Renal cortex interstitium (tissue), 15 donors: ENCODE measurements around the gene DHRSX. TPM values are rescaled to one million over a fixed set of nuclear protein-coding genes. Genes with fewer than 3 reads are reported as not detected.
"Not testable (repeated sequence)": the region's sequence is repeated elsewhere in the genome, so short reads cannot be mapped to it uniquely, and the experiment has no call there.

ENCODE experiments used
- DNase-seq, 11 donors: peaks; one replicate each; pipeline ENCODE4 v3.0.0-alpha.2; 2013; ENCODE audit warnings: low read depth in 9 of 11, low spot score in 4 of 11; ENCODE audit errors: extremely low read depth in 1 of 11
- long read RNA-seq, 16 experiments: transcript quantifications; one replicate each; lab custom pipeline, GENCODE V29; 2026
- polyA plus RNA-seq, 3 donors: library from polyadenylated mRNA; unstranded; fragments of 120-200 nt; gene quantifications; one replicate each; pipeline ENCODE4 v1.2.1, GENCODE V29; 2013; ENCODE audit not compliant: insufficient read length in 3 of 3

DHRSX gene
- 10 to 100 TPM; 30.6 to 31.7 (median 31.2) TPM for polyA plus RNA-seq
- long read RNA-seq, donor 1, transcript DHRSX-201 (7 exons, 2,571 nt) = major isoform, 6 of 98 reads
- long read RNA-seq, donor 1, partial matches to known transcripts = 22 of 98 reads
- long read RNA-seq, donor 1, other reads (novel, unspliced or antisense) = 70 of 98 reads
- long read RNA-seq, donor 2, transcript DHRSX-201 (7 exons, 2,571 nt) = major isoform, 14 of 34 reads
- long read RNA-seq, donor 2, partial matches to known transcripts = 20 of 34 reads
- long read RNA-seq, donor 2, other reads (novel, unspliced or antisense) = 0 of 34 reads
- long read RNA-seq, donor 3, transcript DHRSX-201 (7 exons, 2,571 nt) = major isoform, 12 of 37 reads
- long read RNA-seq, donor 3, partial matches to known transcripts = 18 of 37 reads
- long read RNA-seq, donor 3, other reads (novel, unspliced or antisense) = 7 of 37 reads
- long read RNA-seq, donor 4, transcript DHRSX-201 (7 exons, 2,571 nt) = major isoform, 9 of 27 reads
- long read RNA-seq, donor 4, partial matches to known transcripts = 18 of 27 reads
- long read RNA-seq, donor 4, other reads (novel, unspliced or antisense) = 0 of 27 reads
- long read RNA-seq, donor 5, transcript DHRSX-201 (7 exons, 2,571 nt) = major isoform, 19 of 42 reads
- long read RNA-seq, donor 5, partial matches to known transcripts = 23 of 42 reads
- long read RNA-seq, donor 5, other reads (novel, unspliced or antisense) = 0 of 42 reads
- long read RNA-seq, donor 6, transcript DHRSX-201 (7 exons, 2,571 nt) = major isoform, 10 of 31 reads
- long read RNA-seq, donor 6, partial matches to known transcripts = 21 of 31 reads
- long read RNA-seq, donor 6, other reads (novel, unspliced or antisense) = 0 of 31 reads
- long read RNA-seq, donor 7, transcript DHRSX-201 (7 exons, 2,571 nt) = major isoform, 14 of 37 reads
- long read RNA-seq, donor 7, partial matches to known transcripts = 23 of 37 reads
- long read RNA-seq, donor 7, other reads (novel, unspliced or antisense) = 0 of 37 reads
- long read RNA-seq, donor 8, transcript DHRSX-201 (7 exons, 2,571 nt) = major isoform, 13 of 309 reads
- long read RNA-seq, donor 8, partial matches to known transcripts = 82 of 309 reads
- long read RNA-seq, donor 8, other reads (novel, unspliced or antisense) = 212 of 309 reads
- long read RNA-seq, donor 9, transcript DHRSX-201 (7 exons, 2,571 nt) = major isoform, 11 of 22 reads
- long read RNA-seq, donor 9, partial matches to known transcripts = 11 of 22 reads
- long read RNA-seq, donor 9, other reads (novel, unspliced or antisense) = 0 of 22 reads
- long read RNA-seq, donor 10, transcript DHRSX-201 (7 exons, 2,571 nt) = major isoform, 9 of 36 reads
- long read RNA-seq, donor 10, partial matches to known transcripts = 27 of 36 reads
- long read RNA-seq, donor 10, other reads (novel, unspliced or antisense) = 0 of 36 reads
- long read RNA-seq, donor 11, transcript DHRSX-201 (7 exons, 2,571 nt) = major isoform, 6 of 21 reads
- long read RNA-seq, donor 11, partial matches to known transcripts = 15 of 21 reads
- long read RNA-seq, donor 11, other reads (novel, unspliced or antisense) = 0 of 21 reads
- long read RNA-seq, donor 12, partial matches to known transcripts = 6 of 9 reads
- long read RNA-seq, donor 12, other reads (novel, unspliced or antisense) = 0 of 9 reads
- long read RNA-seq, donor 13, transcript DHRSX-201 (7 exons, 2,571 nt) = major isoform, 22 of 47 reads
- long read RNA-seq, donor 13, partial matches to known transcripts = 25 of 47 reads
- long read RNA-seq, donor 13, other reads (novel, unspliced or antisense) = 0 of 47 reads
- long read RNA-seq, donor 14, transcript DHRSX-201 (7 exons, 2,571 nt) = major isoform, 8 of 20 reads
- long read RNA-seq, donor 14, partial matches to known transcripts = 11 of 20 reads
- long read RNA-seq, donor 14, other reads (novel, unspliced or antisense) = 0 of 20 reads
- long read RNA-seq, donor 15, transcript DHRSX-201 (7 exons, 2,571 nt) = major isoform, 5 of 12 reads
- long read RNA-seq, donor 15, partial matches to known transcripts = 7 of 12 reads
- long read RNA-seq, donor 15, other reads (novel, unspliced or antisense) = 0 of 12 reads
- long read RNA-seq, donor 16, transcript DHRSX-201 (7 exons, 2,571 nt) = major isoform, 24 of 75 reads
- long read RNA-seq, donor 16, partial matches to known transcripts = 49 of 75 reads
- long read RNA-seq, donor 16, other reads (novel, unspliced or antisense) = 0 of 75 reads

- peak in 1 of 11 donors; percentile 11 for DNase-seq
These were observed at the start of gene DHRSX, which contains the start of gene ZBED1 for GRCh38 chrX:2500803-2501558. DHRSX (minus strand) TSS chrX:2500976; CDS start chrX:2500925, 51 bp downstream. ZBED1 (minus strand) TSS chrX:2500976; CDS start chrX:2490719, 10,257 bp downstream.

GRCh38 chrX:2549876-2550275 lies 49.1 kb upstream of the DHRSX start:
- no peak for DNase-seq

GRCh38 chrX:2548711-2549423 lies 48.1 kb upstream of the DHRSX start:
- peak in 1 of 11 donors; percentile 18 for DNase-seq

GRCh38 chrX:2547736-2548135 lies 47.0 kb upstream of the DHRSX start:
- no peak for DNase-seq

- DNase-seq = no peak
These were observed 45.7 kb upstream of the DHRSX start for GRCh38 chrX:2546496-2546895.

GRCh38 chrX:2545144-2545543 lies 44.4 kb upstream of the DHRSX start:
- no peak for DNase-seq

GRCh38 chrX:2542826-2543521 lies 42.2 kb upstream of the DHRSX start:
- no peak for DNase-seq

- DNase-seq = no peak
These were observed 40.8 kb upstream of the DHRSX start for GRCh38 chrX:2541603-2542002.

- DNase-seq = no peak
These were observed 39.7 kb upstream of the DHRSX start for GRCh38 chrX:2540426-2540947.

GRCh38 chrX:2539586-2539985 lies 38.8 kb upstream of the DHRSX start:
- DNase-seq = no peak

- DNase-seq = no peak
These were observed 37.4 kb upstream of the DHRSX start for GRCh38 chrX:2538031-2538757.

GRCh38 chrX:2536974-2537373 lies 36.2 kb upstream of the DHRSX start:
- DNase-seq = no peak

- DNase-seq = no peak
These were observed 35.4 kb upstream of the DHRSX start for GRCh38 chrX:2536141-2536540.

- not testable (repeated sequence) for DNase-seq
These were observed 33.7 kb upstream of the DHRSX start for GRCh38 chrX:2534261-2535021.
